ENCODE measurements around the gene CCNF. TPM values are rescaled to one million over a fixed set of nuclear protein-coding genes. Genes with fewer than 3 reads are reported as not detected.

CCNF gene
- total RNA-seq, 1 donor from 2014 or later = 41.6 TPM

DNA sequence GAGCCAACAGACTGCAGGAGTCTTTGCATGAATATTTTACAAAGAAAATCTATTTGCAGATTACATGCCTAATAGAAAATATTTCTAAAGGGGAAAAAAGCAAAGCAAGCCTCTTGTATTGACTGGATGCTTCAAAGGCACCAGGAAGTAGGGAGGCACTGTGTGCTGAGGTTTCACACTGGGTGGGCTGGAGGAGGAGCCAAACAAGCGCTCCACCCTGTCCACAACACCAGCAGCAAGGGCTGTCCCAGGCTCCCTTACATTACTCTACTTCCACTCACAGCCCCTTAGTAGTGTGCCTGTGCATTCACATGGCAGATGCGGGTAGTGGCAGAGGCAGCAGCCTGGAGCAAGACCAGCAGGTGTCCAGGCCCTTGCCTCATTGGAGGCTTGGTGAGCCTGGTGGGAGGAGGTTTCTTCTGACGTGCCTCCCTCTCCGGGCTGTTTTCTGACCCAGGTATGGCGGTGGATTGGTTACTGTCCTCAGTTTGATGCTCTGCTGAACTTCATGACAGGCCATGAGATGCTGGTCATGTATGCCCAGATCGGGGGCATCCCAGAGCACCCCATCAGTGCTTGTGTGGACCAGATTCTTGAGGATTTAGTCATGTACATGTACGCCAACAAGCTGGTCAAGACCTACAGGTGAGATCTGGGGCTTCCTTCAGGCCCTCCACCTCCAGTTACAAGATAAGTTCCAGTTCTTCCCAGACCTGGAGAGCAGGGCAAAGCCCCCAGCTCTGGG lies 7.0 kb upstream of the CCNF start:
- Histone ChIP-seq H3K27me3 (no peaks in the 10 kb centered on the region), H2AFZ (replicated peaks) (no peak overlapping the region), H3F3A (ENCODE audit: low read depth) (no peaks in the 10 kb centered on the region), H3K4me3 (no peak overlapping the region), H3K27ac (no peak overlapping the region), H3K36me3 (no peaks in the 10 kb centered on the region), H3K4me2 (no peak overlapping the region), H3K79me2 (ENCODE audit: low read depth) (no peaks in the 10 kb centered on the region), H3K9me3 (ENCODE audit: low read depth) (no peaks in the 10 kb centered on the region), H3K4me1 (no peaks in the 10 kb centered on the region), H3K9ac (no peak overlapping the region), H4K20me1 (ENCODE audit: low read depth) (no peaks in the 10 kb centered on the region)
- Mint-ChIP-seq H3K27ac (peak overlapping the region; percentile 63), H3K36me3 (no peaks in the 10 kb centered on the region), H3K4me1 (peaks cover 10% of the 10 kb centered on the region), H3K27me3 (ENCODE audit: insufficient read depth, low read depth) (peaks cover 4% of the 10 kb centered on the region), H3K4me3 (no peak overlapping the region), H3K9me3 (no peaks in the 10 kb centered on the region)
- TF ChIP-seq, protein P1, sequence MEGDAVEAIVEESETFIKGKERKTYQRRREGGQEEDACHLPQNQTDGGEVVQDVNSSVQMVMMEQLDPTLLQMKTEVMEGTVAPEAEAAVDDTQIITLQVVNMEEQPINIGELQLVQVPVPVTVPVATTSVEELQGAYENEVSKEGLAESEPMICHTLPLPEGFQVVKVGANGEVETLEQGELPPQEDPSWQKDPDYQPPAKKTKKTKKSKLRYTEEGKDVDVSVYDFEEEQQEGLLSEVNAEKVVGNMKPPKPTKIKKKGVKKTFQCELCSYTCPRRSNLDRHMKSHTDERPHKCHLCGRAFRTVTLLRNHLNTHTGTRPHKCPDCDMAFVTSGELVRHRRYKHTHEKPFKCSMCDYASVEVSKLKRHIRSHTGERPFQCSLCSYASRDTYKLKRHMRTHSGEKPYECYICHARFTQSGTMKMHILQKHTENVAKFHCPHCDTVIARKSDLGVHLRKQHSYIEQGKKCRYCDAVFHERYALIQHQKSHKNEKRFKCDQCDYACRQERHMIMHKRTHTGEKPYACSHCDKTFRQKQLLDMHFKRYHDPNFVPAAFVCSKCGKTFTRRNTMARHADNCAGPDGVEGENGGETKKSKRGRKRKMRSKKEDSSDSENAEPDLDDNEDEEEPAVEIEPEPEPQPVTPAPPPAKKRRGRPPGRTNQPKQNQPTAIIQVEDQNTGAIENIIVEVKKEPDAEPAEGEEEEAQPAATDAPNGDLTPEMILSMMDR (IDR thresholded peaks at IDR 0.05) = no peak
- TF ChIP-seq EZH2phosphoT487 (IDR thresholded peaks at IDR 0.05) = no peak
- no peak for TF ChIP-seq EZH2 (IDR thresholded peaks at IDR 0.05)
- no peak for DNase-seq (ENCODE audit: low spot score)

DNA sequence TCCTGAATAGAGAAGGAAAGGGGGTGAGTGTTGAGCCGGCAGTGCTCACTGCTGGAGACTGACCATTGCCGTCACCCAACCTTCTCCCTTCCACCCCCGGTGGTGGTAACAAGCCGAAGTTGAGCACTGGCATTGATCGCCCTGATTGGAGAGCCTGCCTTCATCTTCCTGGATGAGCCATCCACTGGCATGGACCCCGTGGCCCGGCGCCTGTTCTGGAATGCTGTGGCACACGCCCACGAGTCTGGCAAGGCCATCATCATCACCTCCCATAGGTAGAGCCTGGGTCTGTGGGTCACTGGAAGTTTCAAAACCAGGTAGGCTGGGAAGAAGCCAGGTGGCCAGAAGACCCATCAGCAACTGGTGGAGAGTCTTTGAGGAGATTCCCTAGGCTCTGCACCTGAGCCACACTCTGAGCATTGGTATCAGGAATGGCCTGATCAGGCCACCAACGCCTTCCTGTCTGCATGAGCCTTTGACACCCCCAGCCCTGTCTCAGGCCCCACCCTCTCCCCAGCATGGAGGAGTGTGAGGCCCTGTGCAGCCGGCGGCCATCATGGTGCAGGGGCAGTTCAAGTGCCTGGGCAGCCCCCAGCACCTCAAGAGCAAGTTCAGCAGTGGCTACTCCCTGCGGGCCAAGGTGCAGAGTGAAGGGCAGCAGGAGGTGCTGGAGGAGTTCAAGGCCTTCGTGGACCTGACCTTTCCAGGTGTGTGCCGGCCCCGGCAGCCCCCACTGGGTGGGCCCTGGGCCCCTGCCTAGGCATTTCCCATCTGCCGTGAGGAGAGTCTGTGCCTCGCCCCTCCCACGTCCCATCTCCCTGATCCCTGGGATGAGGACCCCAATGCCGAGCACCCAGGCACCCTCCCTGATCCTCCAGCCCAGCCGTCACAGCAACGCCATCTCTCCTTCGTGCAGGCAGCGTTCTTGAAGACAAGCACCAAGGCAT lies 4.9 kb upstream of the CCNF start:
- Histone ChIP-seq H2AFZ (replicated peaks) (no peak overlapping the region), H3K4me3 (no peak overlapping the region), H3K27ac (no peak overlapping the region), H3K27me3 (peaks cover 7% of the 10 kb centered on the region), H3K36me3 (no peaks in the 10 kb centered on the region), H3K9me3 (ENCODE audit: low read depth) (no peaks in the 10 kb centered on the region), H3F3A (ENCODE audit: low read depth) (peaks cover 10% of the 10 kb centered on the region), H3K4me2 (no peak overlapping the region), H3K9ac (no peak overlapping the region), H3K4me1 (peaks cover 7% of the 10 kb centered on the region), H4K20me1 (ENCODE audit: low read depth) (no peaks in the 10 kb centered on the region), H3K79me2 (ENCODE audit: low read depth) (no peaks in the 10 kb centered on the region)
- TF ChIP-seq, protein P1 (IDR thresholded peaks at IDR 0.05) = no peak
- no peak for TF ChIP-seq EZH2 (IDR thresholded peaks at IDR 0.05)
- no peak for TF ChIP-seq EZH2phosphoT487 (IDR thresholded peaks at IDR 0.05)
- H3K4me3 Mint-ChIP-seq = no peak overlapping the region
- DNase-seq (ENCODE audit: low spot score) = no peak
- no peak overlapping the region for H3K27ac Mint-ChIP-seq
- no peaks in the 10 kb centered on the region for H3K9me3 Mint-ChIP-seq
- H3K36me3 Mint-ChIP-seq = no peaks in the 10 kb centered on the region
- H3K4me1 Mint-ChIP-seq = peaks cover 21% of the 10 kb centered on the region
- H3K27me3 Mint-ChIP-seq (ENCODE audit: insufficient read depth, low read depth) = peaks cover 15% of the 10 kb centered on the region

DNA sequence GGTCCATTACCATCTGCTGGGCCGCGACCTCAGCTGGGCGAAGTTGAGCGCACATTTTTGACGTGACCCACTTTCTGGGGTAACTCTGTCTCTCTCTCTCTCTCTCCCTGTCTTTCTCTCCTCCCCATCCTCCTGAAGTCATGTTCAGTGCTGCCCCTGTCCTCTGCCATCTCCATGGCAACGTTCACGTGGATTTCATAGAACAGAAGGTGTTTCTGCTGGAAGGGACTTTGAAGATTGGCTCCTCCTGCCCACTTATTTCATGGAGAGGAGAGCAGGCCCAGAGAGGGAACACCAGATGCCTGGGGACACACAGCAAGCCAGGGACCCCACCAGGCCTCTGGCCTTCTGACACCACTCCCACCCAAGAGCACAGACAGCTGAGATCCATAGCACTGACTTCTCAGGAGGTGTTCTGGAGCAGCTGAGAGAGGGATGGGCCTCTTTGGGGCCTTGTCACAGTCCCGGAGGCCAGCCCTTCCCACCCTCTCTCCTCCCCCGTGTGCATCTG lies 4.2 kb upstream of the CCNF start:
- peaks cover 7% of the 10 kb centered on the region for H3K4me1 ChIP-seq
- H3K36me3 Mint-ChIP-seq = no peaks in the 10 kb centered on the region
- H3K27ac Mint-ChIP-seq = no peak overlapping the region
- no peak overlapping the region for H3K4me3 ChIP-seq
- DNase-seq (ENCODE audit: low spot score) = no peak
- no peak overlapping the region for H3K4me3 Mint-ChIP-seq
- peaks cover 7% of the 10 kb centered on the region for H3K27me3 ChIP-seq
- peaks cover 24% of the 10 kb centered on the region for H3K4me1 Mint-ChIP-seq
- H2AFZ ChIP-seq (replicated peaks) = no peak overlapping the region
- no peak overlapping the region for H3K27ac ChIP-seq
- H3K9me3 ChIP-seq (ENCODE audit: low read depth) = no peaks in the 10 kb centered on the region
- TF ChIP-seq, protein P1 (IDR thresholded peaks at IDR 0.05) = no peak
- no peak for TF ChIP-seq EZH2phosphoT487 (IDR thresholded peaks at IDR 0.05)
- TF ChIP-seq EZH2 (IDR thresholded peaks at IDR 0.05) = no peak
- no peaks in the 10 kb centered on the region for H3K36me3 ChIP-seq
- peaks cover 10% of the 10 kb centered on the region for H3F3A ChIP-seq (ENCODE audit: low read depth)
- H3K9ac ChIP-seq = no peak overlapping the region
- H3K79me2 ChIP-seq (ENCODE audit: low read depth) = peaks cover 7% of the 10 kb centered on the region
- peaks cover 3% of the 10 kb centered on the region for H4K20me1 ChIP-seq (ENCODE audit: low read depth)
- no peak overlapping the region for H3K4me2 ChIP-seq
- H3K9me3 Mint-ChIP-seq = no peaks in the 10 kb centered on the region
- H3K27me3 Mint-ChIP-seq (ENCODE audit: insufficient read depth, low read depth) = peaks cover 15% of the 10 kb centered on the region
